Liver (tissue), 9 donors: ENCODE results near the gene RPUSD2. TPM values are rescaled to one million over a fixed set of nuclear protein-coding genes. Genes with fewer than 3 reads are reported as not detected.

Experiments used
- DNase-seq: peaks from one replicate; pipeline ENCODE4 v3.0.0-alpha.2; 2017; ENCODE audit warnings: low spot score
- H3K27ac ChIP-seq, 2 donors: one replicate each; pipeline ENCODE4 v1.7.0; 2013; ENCODE audit warnings: inconsistent platforms in 2 of 2, low read length in 2 of 2, control low read depth in 1 of 2, low read depth in 1 of 2, mild to moderate bottlenecking in 1 of 2
- H3K27me3 ChIP-seq, 4 donors: one replicate each; pipeline versions ENCODE4 v1.6.1 to v1.7.0; 2013; ENCODE audit warnings: low read length in 3 of 4, inconsistent platforms in 1 of 4, mild to moderate bottlenecking in 1 of 4, moderate library complexity in 1 of 4; ENCODE audit not compliant: control insufficient read depth in 4 of 4, insufficient read depth in 4 of 4
- H3K36me3 ChIP-seq, 4 donors: one replicate each; pipeline versions ENCODE4 v1.6.1 to v1.7.0; 2013; ENCODE audit warnings: low read length in 3 of 4, mild to moderate bottlenecking in 3 of 4, low read depth in 1 of 4, moderate library complexity in 1 of 4; ENCODE audit not compliant: control insufficient read depth in 4 of 4, insufficient read depth in 3 of 4
- H3K4me1 ChIP-seq, 4 donors: one replicate each; pipeline versions ENCODE4 v1.6.1 to v1.7.0; 2013; ENCODE audit warnings: low read length in 3 of 4, mild to moderate bottlenecking in 3 of 4, moderate library complexity in 1 of 4; ENCODE audit not compliant: control insufficient read depth in 4 of 4, insufficient read depth in 4 of 4
- H3K4me3 ChIP-seq, 3 donors: one replicate each; pipeline versions ENCODE4 v1.6.1 to v1.7.0; 2013; ENCODE audit warnings: low read length in 3 of 3, control low read depth in 1 of 3, low read depth in 1 of 3, mild to moderate bottlenecking in 1 of 3
- H3K9ac ChIP-seq, 2 donors: one replicate each; pipeline ENCODE4 v1.7.0; 2013; ENCODE audit warnings: low read length in 2 of 2, mild to moderate bottlenecking in 2 of 2, moderate library complexity in 2 of 2, control low read depth in 1 of 2, low read depth in 1 of 2
- H3K9me3 ChIP-seq, 4 donors: one replicate each; pipeline versions ENCODE4 v1.6.1 to v1.7.0; 2013; ENCODE audit warnings: low read length in 3 of 4; ENCODE audit not compliant: control insufficient read depth in 4 of 4
- EGR1 ChIP-seq, 2 donors: IDR thresholded peaks; 2 replicates each; pipeline ENCODE4 v1.6.1; 2016 to 2018; ENCODE audit warnings: antibody characterized with exemption in 2 of 2, low read depth in 2 of 2
- FOXA1 ChIP-seq: IDR thresholded peaks from 2 replicates; pipeline ENCODE4 v1.6.1; 2016; ENCODE audit warnings: antibody characterized with exemption
- FOXA2 ChIP-seq: IDR thresholded peaks from 2 replicates; pipeline ENCODE4 v1.6.1; 2016; ENCODE audit warnings: antibody characterized with exemption
- GABPA ChIP-seq, 2 donors: IDR thresholded peaks in 1 of 2; conservative IDR thresholded peaks in 1 of 2; 2 replicates each; pipeline ENCODE4 v1.6.1; 2016; ENCODE audit warnings: antibody characterized with exemption in 2 of 2, mild to moderate bottlenecking in 1 of 2, moderate library complexity in 1 of 2
- HNF4A ChIP-seq, 2 donors: conservative IDR thresholded peaks; 2 replicates each; pipeline ENCODE4 v1.6.1; 2016; ENCODE audit warnings: antibody characterized with exemption in 2 of 2, mild to moderate bottlenecking in 2 of 2
- HNF4G ChIP-seq: IDR thresholded peaks from 2 replicates; pipeline ENCODE4 v1.6.1; 2016; ENCODE audit warnings: antibody characterized with exemption
- JUND ChIP-seq, 2 donors: IDR thresholded peaks; 2 replicates each; pipeline ENCODE4 v1.6.1; 2016; ENCODE audit warnings: antibody characterized with exemption in 2 of 2
- NR2F2 ChIP-seq: IDR thresholded peaks from 2 replicates; pipeline ENCODE4 v1.6.1; 2016; ENCODE audit warnings: antibody characterized with exemption
- RAD21 ChIP-seq, 2 donors: IDR thresholded peaks; 2 replicates each; pipeline ENCODE4 v1.6.1; 2016; ENCODE audit warnings: antibody characterized with exemption in 2 of 2, mild to moderate bottlenecking in 2 of 2
- RXRA ChIP-seq, 2 donors: IDR thresholded peaks; 2 replicates each; pipeline ENCODE4 v1.6.1; 2017 to 2018; ENCODE audit warnings: antibody characterized with exemption in 2 of 2, mild to moderate bottlenecking in 1 of 2
- SP1 ChIP-seq: IDR thresholded peaks from 2 replicates; pipeline ENCODE4 v1.6.1; 2018; ENCODE audit warnings: antibody characterized with exemption, mild to moderate bottlenecking
- TAF1 ChIP-seq: conservative IDR thresholded peaks from 2 replicates; pipeline ENCODE4 v1.6.1; 2016; ENCODE audit warnings: antibody characterized with exemption, mild to moderate bottlenecking
- YY1 ChIP-seq: IDR thresholded peaks from 2 replicates; pipeline ENCODE4 v1.6.1; 2016; ENCODE audit warnings: antibody characterized with exemption, mild to moderate bottlenecking
- whole genome bisulfite sequencing: extraction: QIAGEN DNeasy Blood & Tissue Kit; methylation state at CpG from one replicate; pipeline ENCODE4 v1.1.7; 2013; 5-methylcytosine and 5-hydroxymethylcytosine counted together
- polyA plus RNA-seq, 2 donors: library from polyadenylated mRNA; stranded (reverse) in 1 of 2; unstranded in 1 of 2; fragments of 200-250 nt in 1 of 2; fragments of >200 nt in 1 of 2; fragmentation: Nextera tagmentation in 1 of 2; extraction: Ambion mirVana in 1 of 2; gene quantifications; one replicate each; pipeline versions ENCODE4 v1.2.1 to v1.2.3, GENCODE V29; 2013 to 2015
- total RNA-seq, 2 donors: library from RNA; depleted of rRNA; stranded (reverse); fragments of >200 nt; gene quantifications; one replicate each; pipeline ENCODE4 v1.2.3, GENCODE V29; 2014
- TF ChIP-seq, protein P1 (sequence below): fragments of 150-350 bp; IDR thresholded peaks from 2 replicates; pipeline ENCODE4 v1.5.1; 2017; ENCODE audit warnings: improper control_type of control experiment, low read depth, low read length; ENCODE audit not compliant: missing input control
- TF ChIP-seq, protein P2 (sequence below): IDR thresholded peaks from 2 replicates; pipeline ENCODE4 v1.6.1; 2016; ENCODE audit warnings: antibody characterized with exemption
- TF ChIP-seq, protein P3 (sequence below): IDR thresholded peaks from 2 replicates; pipeline ENCODE4 v1.6.1; 2016; ENCODE audit warnings: antibody characterized with exemption
- TF ChIP-seq, protein P4 (sequence below): IDR thresholded peaks from 2 replicates; pipeline ENCODE4 v1.6.1; 2016; ENCODE audit warnings: antibody characterized with exemption
- TF ChIP-seq, protein P5 (sequence below): IDR thresholded peaks from 2 replicates; pipeline ENCODE4 v1.6.1; 2016; ENCODE audit warnings: antibody characterized with exemption, mild to moderate bottlenecking
- donor health status: healthy.
- donor health status: healthy.
- donor health status: healthy.
- donor health status: healthy.
- donor health status: healthy.

RPUSD2 gene
- total and polyA plus RNA-seq, 4 donors = 5.3 to 7.6 (median 6.6) TPM

DNA sequence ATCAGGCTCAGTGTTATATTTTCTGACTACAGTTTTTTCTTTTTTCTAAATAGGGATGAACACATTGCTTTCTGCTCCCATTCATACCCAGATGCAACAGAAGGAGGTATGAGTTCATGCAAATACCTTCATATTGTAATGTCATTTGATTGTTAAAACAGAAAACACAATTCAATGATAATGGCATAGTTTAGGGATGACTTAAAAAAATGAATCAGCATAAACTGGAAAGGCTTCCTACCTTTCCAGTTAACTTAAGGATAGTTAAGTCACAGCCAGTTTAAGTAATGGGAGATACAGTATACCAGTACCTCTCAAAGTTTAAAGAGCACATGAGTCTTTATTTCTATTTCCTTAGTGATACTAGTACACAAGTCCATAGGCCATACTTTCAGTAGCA is 49.8 kb downstream of the RPUSD2 start (continued):
- TF ChIP-seq EGR1 (IDR thresholded peaks at IDR 0.05; ENCODE audit: low read depth in 2 of 2) (no peak), GABPA (IDR thresholded peaks at IDR 0.05 in 1 of 2, conservative IDR thresholded peaks at IDR 0.05 in 1 of 2) (no peak)
- TF ChIP-seq, protein P1, sequence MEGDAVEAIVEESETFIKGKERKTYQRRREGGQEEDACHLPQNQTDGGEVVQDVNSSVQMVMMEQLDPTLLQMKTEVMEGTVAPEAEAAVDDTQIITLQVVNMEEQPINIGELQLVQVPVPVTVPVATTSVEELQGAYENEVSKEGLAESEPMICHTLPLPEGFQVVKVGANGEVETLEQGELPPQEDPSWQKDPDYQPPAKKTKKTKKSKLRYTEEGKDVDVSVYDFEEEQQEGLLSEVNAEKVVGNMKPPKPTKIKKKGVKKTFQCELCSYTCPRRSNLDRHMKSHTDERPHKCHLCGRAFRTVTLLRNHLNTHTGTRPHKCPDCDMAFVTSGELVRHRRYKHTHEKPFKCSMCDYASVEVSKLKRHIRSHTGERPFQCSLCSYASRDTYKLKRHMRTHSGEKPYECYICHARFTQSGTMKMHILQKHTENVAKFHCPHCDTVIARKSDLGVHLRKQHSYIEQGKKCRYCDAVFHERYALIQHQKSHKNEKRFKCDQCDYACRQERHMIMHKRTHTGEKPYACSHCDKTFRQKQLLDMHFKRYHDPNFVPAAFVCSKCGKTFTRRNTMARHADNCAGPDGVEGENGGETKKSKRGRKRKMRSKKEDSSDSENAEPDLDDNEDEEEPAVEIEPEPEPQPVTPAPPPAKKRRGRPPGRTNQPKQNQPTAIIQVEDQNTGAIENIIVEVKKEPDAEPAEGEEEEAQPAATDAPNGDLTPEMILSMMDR = no peak

DNA sequence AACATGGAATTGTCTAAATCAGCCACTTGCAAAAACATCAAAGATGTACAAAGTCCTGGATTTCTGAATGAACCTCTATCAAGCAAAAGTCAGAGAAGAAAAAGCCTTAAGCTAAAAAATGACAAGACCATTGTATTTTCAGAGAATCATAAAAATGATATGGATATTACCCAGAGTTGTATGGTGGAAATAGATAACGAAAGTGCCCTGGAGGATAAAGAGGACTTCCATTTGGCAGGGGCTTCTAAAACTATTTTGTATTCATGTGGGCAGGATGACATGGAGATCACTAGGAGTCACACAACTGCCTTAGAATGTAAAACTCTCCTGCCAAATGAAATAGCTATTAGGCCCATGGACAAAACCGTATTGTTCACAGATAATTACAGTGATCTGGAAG is 54.3 kb downstream of the RPUSD2 start:
- no peak for DNase-seq
- Histone ChIP-seq H3K27me3 (no peaks in the 10 kb centered on the region), H3K27ac (no peak overlapping the region), H3K4me3 (no peak overlapping the region), H3K9me3 (no peaks in the 10 kb centered on the region), H3K9ac (no peak overlapping the region), H3K36me3 (no peaks in the 10 kb centered on the region), H3K4me1 (no peaks in the 10 kb centered on the region)
- 86% methylated on average over 2 of the region's 2 CpGs for WGBS
- TF ChIP-seq, protein P1 = no peak
- no peak for TF ChIP-seq NR2F2
- no peak for TF ChIP-seq YY1
- TF ChIP-seq RAD21 (IDR thresholded peaks at IDR 0.05) = no peak
- TF ChIP-seq, protein P2, sequence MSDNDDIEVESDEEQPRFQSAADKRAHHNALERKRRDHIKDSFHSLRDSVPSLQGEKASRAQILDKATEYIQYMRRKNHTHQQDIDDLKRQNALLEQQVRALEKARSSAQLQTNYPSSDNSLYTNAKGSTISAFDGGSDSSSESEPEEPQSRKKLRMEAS = no peak
- no peak for TF ChIP-seq SP1
- TF ChIP-seq, protein P3, sequence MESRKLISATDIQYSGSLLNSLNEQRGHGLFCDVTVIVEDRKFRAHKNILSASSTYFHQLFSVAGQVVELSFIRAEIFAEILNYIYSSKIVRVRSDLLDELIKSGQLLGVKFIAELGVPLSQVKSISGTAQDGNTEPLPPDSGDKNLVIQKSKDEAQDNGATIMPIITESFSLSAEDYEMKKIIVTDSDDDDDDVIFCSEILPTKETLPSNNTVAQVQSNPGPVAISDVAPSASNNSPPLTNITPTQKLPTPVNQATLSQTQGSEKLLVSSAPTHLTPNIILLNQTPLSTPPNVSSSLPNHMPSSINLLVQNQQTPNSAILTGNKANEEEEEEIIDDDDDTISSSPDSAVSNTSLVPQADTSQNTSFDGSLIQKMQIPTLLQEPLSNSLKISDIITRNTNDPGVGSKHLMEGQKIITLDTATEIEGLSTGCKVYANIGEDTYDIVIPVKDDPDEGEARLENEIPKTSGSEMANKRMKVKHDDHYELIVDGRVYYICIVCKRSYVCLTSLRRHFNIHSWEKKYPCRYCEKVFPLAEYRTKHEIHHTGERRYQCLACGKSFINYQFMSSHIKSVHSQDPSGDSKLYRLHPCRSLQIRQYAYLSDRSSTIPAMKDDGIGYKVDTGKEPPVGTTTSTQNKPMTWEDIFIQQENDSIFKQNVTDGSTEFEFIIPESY = no peak
- TF ChIP-seq, protein P4, sequence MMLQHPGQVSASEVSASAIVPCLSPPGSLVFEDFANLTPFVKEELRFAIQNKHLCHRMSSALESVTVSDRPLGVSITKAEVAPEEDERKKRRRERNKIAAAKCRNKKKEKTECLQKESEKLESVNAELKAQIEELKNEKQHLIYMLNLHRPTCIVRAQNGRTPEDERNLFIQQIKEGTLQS = no peak
- no peak for TF ChIP-seq FOXA2
- no peak for TF ChIP-seq EGR1 (IDR thresholded peaks at IDR 0.05; ENCODE audit: low read depth in 2 of 2)
- TF ChIP-seq JUND (IDR thresholded peaks at IDR 0.05) = no peak
- no peak for TF ChIP-seq TAF1
- TF ChIP-seq HNF4G = no peak
- TF ChIP-seq HNF4A (conservative IDR thresholded peaks at IDR 0.05) = no peak
- TF ChIP-seq, protein P5, sequence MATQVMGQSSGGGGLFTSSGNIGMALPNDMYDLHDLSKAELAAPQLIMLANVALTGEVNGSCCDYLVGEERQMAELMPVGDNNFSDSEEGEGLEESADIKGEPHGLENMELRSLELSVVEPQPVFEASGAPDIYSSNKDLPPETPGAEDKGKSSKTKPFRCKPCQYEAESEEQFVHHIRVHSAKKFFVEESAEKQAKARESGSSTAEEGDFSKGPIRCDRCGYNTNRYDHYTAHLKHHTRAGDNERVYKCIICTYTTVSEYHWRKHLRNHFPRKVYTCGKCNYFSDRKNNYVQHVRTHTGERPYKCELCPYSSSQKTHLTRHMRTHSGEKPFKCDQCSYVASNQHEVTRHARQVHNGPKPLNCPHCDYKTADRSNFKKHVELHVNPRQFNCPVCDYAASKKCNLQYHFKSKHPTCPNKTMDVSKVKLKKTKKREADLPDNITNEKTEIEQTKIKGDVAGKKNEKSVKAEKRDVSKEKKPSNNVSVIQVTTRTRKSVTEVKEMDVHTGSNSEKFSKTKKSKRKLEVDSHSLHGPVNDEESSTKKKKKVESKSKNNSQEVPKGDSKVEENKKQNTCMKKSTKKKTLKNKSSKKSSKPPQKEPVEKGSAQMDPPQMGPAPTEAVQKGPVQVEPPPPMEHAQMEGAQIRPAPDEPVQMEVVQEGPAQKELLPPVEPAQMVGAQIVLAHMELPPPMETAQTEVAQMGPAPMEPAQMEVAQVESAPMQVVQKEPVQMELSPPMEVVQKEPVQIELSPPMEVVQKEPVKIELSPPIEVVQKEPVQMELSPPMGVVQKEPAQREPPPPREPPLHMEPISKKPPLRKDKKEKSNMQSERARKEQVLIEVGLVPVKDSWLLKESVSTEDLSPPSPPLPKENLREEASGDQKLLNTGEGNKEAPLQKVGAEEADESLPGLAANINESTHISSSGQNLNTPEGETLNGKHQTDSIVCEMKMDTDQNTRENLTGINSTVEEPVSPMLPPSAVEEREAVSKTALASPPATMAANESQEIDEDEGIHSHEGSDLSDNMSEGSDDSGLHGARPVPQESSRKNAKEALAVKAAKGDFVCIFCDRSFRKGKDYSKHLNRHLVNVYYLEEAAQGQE = no peak
- TF ChIP-seq GABPA (IDR thresholded peaks at IDR 0.05 in 1 of 2, conservative IDR thresholded peaks at IDR 0.05 in 1 of 2) = no peak
- no peak for TF ChIP-seq RXRA (IDR thresholded peaks at IDR 0.05)
- no peak for TF ChIP-seq FOXA1
